Non-pigmented ciliary epithelial cell (primary cell): ENCODE results near the gene LIMS3.
"Not testable (repeated sequence)": the region's sequence is repeated elsewhere in the genome, so short reads cannot be mapped to it uniquely, and the experiment has no call there.

Experiments
- DNase-seq: peaks from one replicate; pipeline ENCODE4 v3.0.0-alpha.2; 2010; ENCODE audit warnings: low read depth

Gene LIMS3, protein sequence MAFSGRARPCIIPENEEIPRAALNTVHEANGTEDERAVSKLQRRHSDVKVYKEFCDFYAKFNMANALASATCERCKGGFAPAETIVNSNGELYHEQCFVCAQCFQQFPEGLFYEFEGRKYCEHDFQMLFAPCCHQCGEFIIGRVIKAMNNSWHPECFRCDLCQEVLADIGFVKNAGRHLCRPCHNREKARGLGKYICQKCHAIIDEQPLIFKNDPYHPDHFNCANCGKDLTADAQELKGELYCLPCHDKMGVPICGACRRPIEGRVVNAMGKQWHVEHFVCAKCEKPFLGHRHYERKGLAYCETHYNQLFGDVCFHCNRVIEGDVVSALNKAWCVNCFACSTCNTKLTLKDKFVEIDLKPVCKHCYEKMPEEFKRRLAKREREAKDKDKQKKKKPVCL

DNA sequence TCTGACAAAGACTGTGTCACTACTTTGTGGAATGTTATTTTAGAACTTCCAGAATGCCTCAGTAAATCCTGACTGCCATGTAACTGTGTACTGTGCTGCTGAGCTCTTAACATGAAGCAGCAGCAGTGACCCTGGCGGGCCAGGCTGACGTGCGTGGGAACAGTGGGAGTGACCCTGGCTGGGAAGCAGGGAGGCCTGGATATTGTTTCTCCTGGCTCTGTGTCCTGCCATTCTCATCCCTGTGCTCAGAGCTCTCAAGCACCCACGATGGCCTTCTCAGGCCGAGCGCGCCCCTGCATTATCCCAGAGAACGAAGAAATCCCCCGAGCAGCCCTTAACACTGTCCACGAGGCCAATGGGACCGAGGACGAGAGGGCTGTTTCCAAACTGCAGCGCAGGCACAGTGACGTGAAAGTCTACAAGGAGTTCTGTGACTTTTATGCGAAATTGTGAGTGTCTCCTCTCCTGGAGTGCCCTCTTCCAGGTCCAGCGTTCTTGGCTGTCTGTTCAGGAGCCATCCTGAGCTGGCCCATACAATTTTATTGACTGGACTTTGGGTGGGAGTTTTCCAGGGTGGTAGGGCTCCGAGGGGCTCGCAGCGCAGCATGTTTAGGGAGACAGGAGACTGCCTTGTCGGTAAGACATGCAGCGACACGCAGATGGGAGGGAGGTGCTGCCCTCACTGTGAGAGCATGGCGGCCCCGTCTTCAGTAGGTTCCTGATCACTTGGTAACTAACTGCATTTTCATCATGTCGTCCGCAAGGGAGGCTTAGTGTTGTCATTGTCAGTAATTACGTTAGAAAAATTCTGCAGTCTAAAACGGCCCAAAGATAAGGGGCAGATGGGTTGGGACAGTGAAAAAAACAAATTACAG is at the start of gene LIMS3:
TSS of gene LIMS3 (plus strand) at position 227 of the 875 bp plus-strand sequence. CDS start at position 268, 41 bp downstream.
- DNase-seq = not testable (repeated sequence)

- DNase-seq = not testable (repeated sequence)
Observed at GRCh38 chr2:109871129-109871751, 27.2 kb upstream of the LIMS3 start.

GRCh38 chr2:109876625-109877024 is 21.9 kb upstream of the LIMS3 start:
- not testable (repeated sequence) for DNase-seq

DNA sequence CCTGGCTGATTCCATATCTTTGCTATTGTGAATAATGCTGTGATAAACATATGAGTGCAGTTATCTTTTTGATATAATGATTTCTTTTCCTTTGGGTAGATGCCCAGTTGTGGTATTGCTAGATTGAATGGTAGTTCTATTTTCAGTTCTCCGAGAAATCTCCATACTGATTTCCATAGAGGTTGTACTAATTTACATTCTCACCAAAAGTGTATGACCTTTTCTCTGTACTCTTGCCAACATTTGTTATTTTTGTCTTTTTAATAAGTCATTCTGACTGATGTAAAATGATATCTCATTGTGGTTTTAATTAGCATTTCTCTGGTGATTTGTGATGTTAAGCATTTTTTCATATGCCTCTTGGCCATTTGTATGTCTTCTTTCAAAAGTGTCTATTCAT is 16.4 kb upstream of the LIMS3 start:
- DNase-seq = not testable (repeated sequence)

GRCh38 chr2:109888414-109888813 is 10.1 kb upstream of the LIMS3 start:
- DNase-seq = not testable (repeated sequence)

DNA sequence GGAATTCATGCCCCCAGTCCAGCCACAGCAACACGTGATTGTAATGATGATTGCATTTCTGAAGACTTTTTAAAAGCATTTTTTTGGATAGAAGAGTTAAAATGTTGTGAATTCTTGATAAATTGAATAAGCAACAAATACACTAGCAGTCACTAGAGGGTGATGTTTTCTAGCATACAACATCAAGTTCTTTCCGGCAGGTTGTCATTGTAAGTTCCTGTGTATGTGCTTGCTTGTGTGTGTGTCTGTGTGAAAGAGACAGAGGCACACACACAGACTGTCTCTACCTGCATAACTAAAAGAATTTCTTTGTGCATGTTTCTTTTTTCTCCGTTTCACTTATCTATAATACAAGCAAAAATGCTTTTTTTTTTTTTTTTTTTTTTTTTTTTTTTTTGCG is 8.6 kb upstream of the LIMS3 start:
- not testable (repeated sequence) for DNase-seq

- not testable (repeated sequence) for DNase-seq
Observed at GRCh38 chr2:109891024-109891423, 7.5 kb upstream of the LIMS3 start.

GRCh38 chr2:109893736-109894135 is 4.8 kb upstream of the LIMS3 start:
- not testable (repeated sequence) for DNase-seq

DNA sequence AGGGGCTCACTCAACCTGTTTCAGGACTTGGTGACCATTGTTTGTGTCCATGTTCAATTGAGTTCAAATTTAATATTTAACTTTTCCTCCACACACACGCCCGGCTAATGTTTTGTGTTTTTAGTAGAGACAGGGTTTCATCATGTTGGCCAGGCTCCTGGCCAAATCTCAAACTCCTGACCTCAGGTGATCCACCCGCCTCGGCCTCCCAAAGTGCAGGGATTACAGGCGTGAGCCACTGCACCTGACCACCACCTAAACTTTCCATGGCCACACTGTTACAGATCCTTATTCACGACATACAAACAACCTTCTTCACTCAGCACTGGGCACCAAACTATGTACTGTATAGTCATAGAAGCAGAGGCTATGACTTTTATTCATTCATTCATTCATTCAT is 4.3 kb upstream of the LIMS3 start:
- DNase-seq = not testable (repeated sequence)

- not testable (repeated sequence) for DNase-seq
Observed at GRCh38 chr2:109895090-109895869, 3.2 kb upstream of the LIMS3 start.

DNA sequence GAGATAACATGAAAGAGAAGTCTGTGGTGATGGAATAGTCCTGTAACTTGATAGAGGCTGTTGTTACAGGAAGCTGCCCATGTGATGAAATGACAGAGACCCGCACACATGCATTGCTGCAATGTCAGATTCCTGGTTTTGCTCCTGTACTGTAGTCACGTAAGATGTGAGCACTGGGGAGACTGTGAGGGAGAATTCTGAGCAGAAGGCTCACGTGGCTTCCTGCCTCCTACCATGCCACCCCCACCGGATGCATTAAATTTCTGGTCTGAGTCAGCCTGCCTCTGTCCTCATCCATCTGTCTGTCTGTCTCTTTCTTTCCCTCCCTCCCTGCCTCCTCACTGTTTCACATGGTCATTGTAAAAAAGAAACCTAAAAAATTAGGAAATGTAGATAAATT is 2.3 kb upstream of the LIMS3 start:
- DNase-seq = not testable (repeated sequence)

GRCh38 chr2:109897769-109898461 is 573 bp upstream of the LIMS3 start:
- DNase-seq = not testable (repeated sequence)

DNA sequence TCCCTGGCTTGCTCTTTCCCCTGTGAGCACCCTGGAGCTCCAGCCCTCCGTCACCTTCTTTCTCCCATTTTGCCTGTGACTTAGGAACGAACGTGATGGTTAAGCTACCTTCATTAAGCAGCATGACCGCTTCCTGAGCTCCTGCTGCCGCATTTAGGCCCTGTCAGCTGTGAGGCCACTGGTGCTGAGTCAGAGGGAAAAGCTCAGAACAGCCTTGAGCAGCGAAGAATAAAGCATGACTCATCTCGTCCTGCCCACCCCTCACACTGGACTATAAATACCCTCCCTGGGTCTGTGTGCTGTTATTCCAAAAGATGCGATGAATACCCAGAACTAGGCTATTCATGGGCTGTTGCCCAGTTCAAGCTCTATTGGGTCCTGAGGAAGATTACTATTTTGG is 7.3 kb downstream of the LIMS3 start:
- not testable (repeated sequence) for DNase-seq

GRCh38 chr2:109908626-109909025 is 10.1 kb downstream of the LIMS3 start:
- DNase-seq = not testable (repeated sequence)

DNA sequence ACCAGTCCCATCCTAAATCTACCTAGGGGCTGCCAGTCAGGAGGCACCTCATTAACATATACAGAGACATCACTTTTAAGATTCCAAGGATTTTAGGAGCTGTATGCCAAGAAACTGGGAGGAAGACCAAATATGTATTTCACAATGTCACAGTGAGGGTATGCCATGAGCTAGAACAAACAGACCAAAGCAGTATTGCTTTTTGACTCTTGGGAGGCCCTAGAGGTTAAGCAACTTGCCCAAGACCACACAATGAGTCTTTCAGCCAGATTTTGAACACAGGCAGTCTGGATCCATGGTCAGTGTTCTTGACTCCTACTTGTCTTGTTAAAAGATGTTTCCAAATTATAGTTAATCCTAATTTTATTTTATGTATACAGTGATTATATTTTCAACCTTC is 12.3 kb downstream of the LIMS3 start:
- not testable (repeated sequence) for DNase-seq

DNA sequence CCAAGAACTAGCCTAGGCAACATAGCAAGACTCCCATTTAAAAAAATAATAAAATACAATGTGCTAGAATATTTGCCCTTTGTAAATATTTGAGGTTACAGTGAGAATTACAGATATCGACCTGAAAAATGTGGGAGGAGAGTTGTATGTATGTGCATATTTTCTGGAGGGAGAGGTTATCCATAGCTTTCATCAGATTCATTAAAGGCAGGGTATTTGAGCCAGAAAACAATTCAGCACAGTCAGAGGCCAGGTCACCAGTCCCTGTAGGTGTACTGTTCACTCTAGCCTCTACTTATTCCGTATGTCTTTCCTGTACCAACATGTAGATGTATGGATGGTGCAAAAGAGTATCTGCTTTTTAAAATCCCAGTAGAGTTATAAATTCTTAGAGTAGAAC is 15.4 kb downstream of the LIMS3 start:
- not testable (repeated sequence) for DNase-seq

GRCh38 chr2:109914552-109914951 is 16.1 kb downstream of the LIMS3 start:
- DNase-seq = not testable (repeated sequence)

GRCh38 chr2:109915830-109916229 is 17.3 kb downstream of the LIMS3 start:
- DNase-seq = not testable (repeated sequence)

DNA sequence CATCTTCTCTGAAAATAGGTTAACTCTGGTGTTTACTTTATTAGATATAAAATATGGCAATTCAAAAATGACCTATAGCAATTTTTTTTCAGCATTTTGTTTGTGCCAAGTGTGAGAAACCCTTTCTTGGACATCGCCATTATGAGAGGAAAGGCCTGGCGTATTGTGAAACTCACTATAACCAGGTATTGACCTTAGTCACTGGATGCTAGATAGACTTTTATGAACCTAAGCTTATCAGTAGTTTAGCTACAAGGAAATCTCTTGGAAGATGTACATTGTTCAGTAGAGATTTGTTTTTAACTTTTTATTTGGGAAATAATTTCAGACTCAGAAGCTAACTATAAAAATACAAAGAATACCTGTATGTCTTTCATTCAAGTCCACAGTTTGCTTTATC is 21.7 kb downstream of the LIMS3 start:
- DNase-seq = not testable (repeated sequence)

DNA sequence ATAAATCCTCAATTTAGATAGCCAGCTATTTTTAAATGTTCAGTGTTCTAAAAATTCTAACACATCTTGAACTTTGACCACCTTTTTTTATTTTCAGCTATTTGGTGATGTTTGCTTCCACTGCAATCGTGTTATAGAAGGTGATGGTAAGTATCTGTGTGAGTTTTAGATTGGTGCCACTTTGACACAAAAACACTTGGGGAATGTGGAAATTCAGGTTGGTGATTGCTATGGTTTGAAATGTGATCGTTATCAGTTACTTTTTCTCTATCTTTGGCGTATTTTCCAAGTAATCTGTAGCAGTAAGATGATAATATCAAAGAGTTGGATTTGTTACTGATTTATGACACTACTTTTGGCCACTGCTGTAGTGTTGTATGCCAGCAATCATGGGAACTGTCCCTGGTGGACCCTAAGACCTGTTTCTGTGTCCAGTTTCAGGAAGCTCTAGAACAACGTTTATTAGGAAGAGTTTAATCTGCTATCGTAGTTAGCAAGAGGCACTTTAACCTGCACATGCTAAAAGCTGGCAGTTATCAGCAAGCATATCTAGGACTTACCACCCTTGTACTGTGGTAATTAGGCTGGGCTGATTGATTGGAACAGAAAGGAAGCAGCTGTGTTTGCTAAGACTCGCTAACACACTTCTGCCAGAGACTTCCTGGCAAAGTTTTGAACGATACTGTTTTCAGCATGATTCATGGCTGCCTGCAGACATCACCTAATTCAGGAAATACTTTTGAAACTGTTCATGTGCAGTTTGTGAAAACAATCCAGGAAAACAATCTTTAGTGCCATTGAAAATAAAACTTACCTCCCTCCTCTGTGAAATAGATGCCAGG is 23.3 kb downstream of the LIMS3 start:
- not testable (repeated sequence) for DNase-seq
